IMR-90 (cell line): ENCODE measurements around the gene GMCL1. TPM values are rescaled to one million over a fixed set of nuclear protein-coding genes. Genes with fewer than 3 reads are reported as not detected.

Experiments
- ATAC-seq: fragments of 200-7000 bp; cut with Tn5 transposase; 2 replicates; pipeline ENCODE4 v1.9.1; 2020; ENCODE audit warnings: low read depth, mild to moderate bottlenecking, moderate library complexity
- BruUV-seq: library from RNA; stranded (reverse); fragments of 400-500 nt; replicated peaks from 2 replicates; lab custom pipeline; 2021; lab: Mats Ljungman, UMichigan
- CTCF ChIA-PET: fragments of 300-600 bp; formaldehyde crosslinking; extraction: SDS; loops from one replicate; lab custom pipeline; 2021; ENCODE audit warnings: antibody characterized with exemption; lab: Yijun Ruan, JAX
- POLR2A ChIA-PET: fragments of 300-600 bp; sonication (Branson Sonifier 250); formaldehyde crosslinking; loops from one replicate; lab custom pipeline; 2022; ENCODE audit warnings: antibody characterized with exemption; ENCODE audit not compliant: unreplicated experiment; lab: Charles Lee
- DNase-seq: peaks from one replicate; pipeline ENCODE4 v3.0.0; 2013
- H2AFZ ChIP-seq: replicated peaks from 2 replicates; pipeline ENCODE3; 2013; ENCODE audit warnings: low read length, mild to moderate bottlenecking; ENCODE audit not compliant: poor library complexity
- H2AK5ac ChIP-seq: 2 replicates; pipeline ENCODE4 v1.6.1; 2013; ENCODE audit warnings: low read depth, low read length, inconsistent platforms
- H2AK9ac ChIP-seq: replicated peaks from 2 replicates; pipeline ENCODE3; 2013; ENCODE audit warnings: mild to moderate bottlenecking, low read depth, low read length, moderate library complexity; ENCODE audit not compliant: poor library complexity
- H2BK120ac ChIP-seq: 2 replicates; pipeline ENCODE4 v1.6.1; 2013; ENCODE audit warnings: low read depth, low read length, inconsistent platforms
- H2BK15ac ChIP-seq: 3 replicates; pipeline ENCODE4 v1.6.1; 2013; ENCODE audit warnings: low read depth, low read length, inconsistent platforms
- H2BK20ac ChIP-seq: 2 replicates; pipeline ENCODE4 v1.6.1; 2013; ENCODE audit warnings: low read depth, mild to moderate bottlenecking, inconsistent platforms, low read length, moderate library complexity
- H2BK5ac ChIP-seq: 2 replicates; pipeline ENCODE4 v1.6.1; 2013; ENCODE audit warnings: mild to moderate bottlenecking, low read depth, low read length, inconsistent platforms; ENCODE audit not compliant: poor library complexity, severe bottlenecking
- H3K14ac ChIP-seq: replicated peaks from 2 replicates; pipeline ENCODE4 v1.6.1; 2013; ENCODE audit warnings: low read depth, low read length, inconsistent platforms
- H3K18ac ChIP-seq: 2 replicates; pipeline ENCODE4 v1.6.1; 2013; ENCODE audit warnings: low read depth, low read length, control low read depth
- H3K23ac ChIP-seq: 2 replicates; pipeline ENCODE4 v1.6.1; 2013; ENCODE audit warnings: low read depth, low read length, inconsistent platforms
- H3K27ac ChIP-seq: 2 replicates; pipeline ENCODE4 v1.5.1; 2013; ENCODE audit warnings: mild to moderate bottlenecking, control low read depth, low read length; ENCODE audit not compliant: insufficient read depth
- H3K27me3 ChIP-seq: 2 replicates; pipeline ENCODE4 v1.6.1; 2013; ENCODE audit warnings: low read length; ENCODE audit not compliant: control insufficient read depth, insufficient read depth
- H3K36me3 ChIP-seq: 2 replicates; pipeline ENCODE4 v1.6.1; 2013; ENCODE audit warnings: low read length, mixed read lengths; ENCODE audit not compliant: control insufficient read depth, insufficient read depth
- H3K4ac ChIP-seq: 2 replicates; pipeline ENCODE4 v1.6.1; 2013; ENCODE audit warnings: low read depth, low read length, inconsistent platforms
- H3K4me1 ChIP-seq: 2 replicates; pipeline ENCODE4 v1.6.1; 2013; ENCODE audit warnings: low read length, mixed read lengths; ENCODE audit not compliant: control insufficient read depth, insufficient read depth
- H3K4me2 ChIP-seq: 2 replicates; pipeline ENCODE4 v1.6.1; 2013; ENCODE audit warnings: low read depth, mild to moderate bottlenecking, control low read depth, low read length, moderate library complexity
- H3K4me3 ChIP-seq: 2 replicates; pipeline ENCODE4 v1.5.1; 2013; ENCODE audit warnings: low read depth, mild to moderate bottlenecking, control low read depth, low read length, moderate library complexity; ENCODE audit not compliant: insufficient read depth
- H3K56ac ChIP-seq: 2 replicates; pipeline ENCODE4 v1.6.1; 2013; ENCODE audit warnings: low read length, inconsistent platforms; ENCODE audit not compliant: insufficient read depth; ENCODE audit errors: extremely low read depth
- H3K79me1 ChIP-seq, 2 experiments: 2 replicates each; pipeline ENCODE4 v1.6.1; 2013; ENCODE audit warnings: low read length in 2 of 2, inconsistent platforms in 1 of 2, low read depth in 1 of 2
- H3K9ac ChIP-seq: 2 replicates; pipeline ENCODE4 v1.6.1; 2013; ENCODE audit warnings: low read depth, low read length, control low read depth
- H3K9me1 ChIP-seq: 2 replicates; pipeline ENCODE4 v1.6.1; 2013; ENCODE audit warnings: low read length, inconsistent platforms; ENCODE audit not compliant: insufficient read depth
- H3K9me3 ChIP-seq: 2 replicates; pipeline ENCODE4 v1.6.1; 2013; ENCODE audit warnings: low read length; ENCODE audit not compliant: control insufficient read depth, insufficient read depth
- H4K20me1 ChIP-seq: 2 replicates; pipeline ENCODE4 v1.6.1; 2013; ENCODE audit warnings: low read length, inconsistent platforms; ENCODE audit not compliant: insufficient read depth
- H4K5ac ChIP-seq: 2 replicates; pipeline ENCODE4 v1.6.1; 2013; ENCODE audit warnings: mild to moderate bottlenecking, low read depth, low read length, control low read depth
- H4K8ac ChIP-seq, 2 experiments: 2 replicates each; pipeline ENCODE4 v1.6.1; 2013; ENCODE audit warnings: low read depth in 2 of 2, low read length in 2 of 2, control low read depth in 1 of 2, inconsistent platforms in 1 of 2
- H4K91ac ChIP-seq: 2 replicates; pipeline ENCODE4 v1.6.1; 2013; ENCODE audit warnings: low read depth, low read length, inconsistent platforms; ENCODE audit not compliant: insufficient read depth
- BHLHE40 ChIP-seq: fragments of 150-350 bp; IDR thresholded peaks from 2 replicates; pipeline ENCODE4 v1.6.1; 2016; ENCODE audit warnings: mild to moderate bottlenecking, low read depth, low read length
- CEBPB ChIP-seq: IDR thresholded peaks from 2 replicates; pipeline ENCODE4 v1.6.1; 2012; ENCODE audit warnings: low read depth, low read length, improper control_type of control experiment
- CHD1 ChIP-seq: IDR thresholded peaks from 2 replicates; pipeline ENCODE4 v1.6.1; 2012; ENCODE audit warnings: low read depth, low read length, improper control_type of control experiment
- FOS ChIP-seq: fragments of 150-350 bp; IDR thresholded peaks from 2 replicates; pipeline ENCODE4 v1.6.1; 2016; ENCODE audit warnings: low read depth, low read length
- MAFK ChIP-seq: IDR thresholded peaks from 2 replicates; pipeline ENCODE4 v1.6.1; 2012; ENCODE audit warnings: low read depth, low read length, improper control_type of control experiment
- MAZ ChIP-seq: IDR thresholded peaks from 2 replicates; pipeline ENCODE4 v1.6.1; 2012; ENCODE audit warnings: low read depth, mild to moderate bottlenecking, low read length, improper control_type of control experiment, moderate library complexity, borderline replicate concordance
- MXI1 ChIP-seq: IDR thresholded peaks from 2 replicates; pipeline ENCODE4 v1.6.1; 2012; ENCODE audit warnings: low read depth, mild to moderate bottlenecking, low read length, moderate library complexity, borderline replicate concordance
- NFE2L2 ChIP-seq: fragments of 150-350 bp; IDR thresholded peaks from 2 replicates; pipeline ENCODE4 v1.6.1; 2016; ENCODE audit warnings: low read depth, mild to moderate bottlenecking, low read length
- POLR2A ChIP-seq: IDR thresholded peaks from 2 replicates; pipeline ENCODE4 v1.6.1; 2012; ENCODE audit warnings: mild to moderate bottlenecking, low read depth, low read length
- RAD21 ChIP-seq: IDR thresholded peaks from 2 replicates; pipeline ENCODE4 v1.6.1; 2012; ENCODE audit warnings: low read length, improper control_type of control experiment
- RCOR1 ChIP-seq: IDR thresholded peaks from 2 replicates; pipeline ENCODE4 v1.6.1; 2012; ENCODE audit warnings: mild to moderate bottlenecking, low read length, improper control_type of control experiment; ENCODE audit not compliant: insufficient replicate concordance
- RFX5 ChIP-seq: IDR thresholded peaks from 2 replicates; pipeline ENCODE4 v1.8.0; 2012; ENCODE audit warnings: low read depth, mild to moderate bottlenecking, low read length, moderate library complexity
- SMC3 ChIP-seq: fragments of 150-350 bp; IDR thresholded peaks from 2 replicates; pipeline ENCODE4 v1.6.1; 2016; ENCODE audit warnings: low read depth, mild to moderate bottlenecking, antibody characterized with exemption, low read length, moderate library complexity
- WGBS, 2 experiments: methylation state at CpG; one replicate each; pipeline versions ENCODE4 v1.1.5 to v1.1.7; 2013; ENCODE audit warnings: missing lambda C conversion rate in 2 of 2; ENCODE audit not compliant: insufficient read length in 1 of 2; ENCODE audit errors: extremely low coverage in 2 of 2; 5-methylcytosine and 5-hydroxymethylcytosine counted together
- dilution Hi-C: fragments of 300-500 bp; cut with HindIII; formaldehyde crosslinking; loops from one replicate; pipeline ENCODE4 v1.14.3; 2018; ENCODE audit warnings: low sequenced_read_pairs; ENCODE audit not compliant: unreplicated experiment
- in situ Hi-C: fragments of 300-500 bp; cut with MboI; formaldehyde crosslinking; loops from 3 replicates; pipeline ENCODE4 v1.14.3; 2019; ENCODE audit warnings: low sequenced_read_pairs, inconsistent platforms, mixed read lengths
- intact Hi-C: fragments of 100-400 bp; cut with micrococcal nuclease; formaldehyde crosslinking; loops from 2 replicates; pipeline ENCODE4 v1.10.0; 2022
- polyA plus RNA-seq, 3 experiments: library from polyadenylated mRNA; depleted of rRNA; stranded (reverse); fragments of >200 nt; gene quantifications; 2 replicates each; pipeline ENCODE4 v1.2.3, GENCODE V29; 2012; ENCODE audit warnings: low replicate concordance in 1 of 3
- total RNA-seq: library from RNA; depleted of rRNA; stranded (reverse); fragments of >200 nt; gene quantifications from 2 replicates; pipeline ENCODE4 v1.2.3, GENCODE V29; 2012
- TF ChIP-seq, protein P1 (sequence below): fragments of 150-350 bp; IDR thresholded peaks from 2 replicates; pipeline ENCODE4 v1.6.1; 2017; ENCODE audit warnings: mild to moderate bottlenecking, antibody characterized with exemption, low read length, low read depth
- TF ChIP-seq, protein P2 (sequence below): conservative IDR thresholded peaks from 2 replicates; pipeline ENCODE4 v1.5.1; 2012; ENCODE audit warnings: mild to moderate bottlenecking, low read depth, low read length, improper control_type of control experiment
- TF ChIP-seq, protein P3 (sequence below): fragments of 150-350 bp; IDR thresholded peaks from 2 replicates; pipeline ENCODE4 v1.6.1; 2016; ENCODE audit warnings: low read depth, mild to moderate bottlenecking, low read length, moderate library complexity, borderline replicate concordance

GMCL1 gene
- total and polyA plus RNA-seq, 2 of the 4 experiments (the other 2 are of a cell fraction) = 2.8 to 3.4 TPM

DNA sequence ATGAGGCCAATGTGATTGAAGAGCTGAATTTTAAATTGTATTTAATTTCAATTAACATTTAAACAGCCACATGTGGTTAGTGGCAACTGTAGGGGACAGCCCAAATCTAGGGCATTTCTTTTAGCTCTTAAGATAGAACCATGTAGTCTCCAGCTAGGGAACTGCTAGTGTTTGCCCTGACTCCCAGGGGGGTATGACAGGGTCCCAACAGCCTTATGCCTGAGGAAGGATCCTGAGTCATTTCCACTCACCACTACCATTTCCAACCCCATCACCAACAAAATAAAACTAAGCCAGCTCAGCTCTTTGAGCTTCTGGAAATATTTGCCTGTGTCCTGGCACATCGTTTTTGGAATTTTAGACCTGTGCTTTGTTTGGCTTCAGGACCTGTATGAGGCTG, 13.7 kb upstream of the GMCL1 start:
- no peak overlapping the region for H2BK120ac ChIP-seq
- TF ChIP-seq, protein P1, sequence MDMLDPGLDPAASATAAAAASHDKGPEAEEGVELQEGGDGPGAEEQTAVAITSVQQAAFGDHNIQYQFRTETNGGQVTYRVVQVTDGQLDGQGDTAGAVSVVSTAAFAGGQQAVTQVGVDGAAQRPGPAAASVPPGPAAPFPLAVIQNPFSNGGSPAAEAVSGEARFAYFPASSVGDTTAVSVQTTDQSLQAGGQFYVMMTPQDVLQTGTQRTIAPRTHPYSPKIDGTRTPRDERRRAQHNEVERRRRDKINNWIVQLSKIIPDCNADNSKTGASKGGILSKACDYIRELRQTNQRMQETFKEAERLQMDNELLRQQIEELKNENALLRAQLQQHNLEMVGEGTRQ = no peak
- TF ChIP-seq BHLHE40 (no peak), CHD1 (no peak), CEBPB (no peak), MAFK (no peak), RCOR1 (no peak), MXI1 (no peak), FOS (no peak), POLR2A (no peak), RFX5 (no peak), RAD21 (no peak), NFE2L2 (no peak), SMC3 (no peak), MAZ (no peak)
- TF ChIP-seq, protein P2, sequence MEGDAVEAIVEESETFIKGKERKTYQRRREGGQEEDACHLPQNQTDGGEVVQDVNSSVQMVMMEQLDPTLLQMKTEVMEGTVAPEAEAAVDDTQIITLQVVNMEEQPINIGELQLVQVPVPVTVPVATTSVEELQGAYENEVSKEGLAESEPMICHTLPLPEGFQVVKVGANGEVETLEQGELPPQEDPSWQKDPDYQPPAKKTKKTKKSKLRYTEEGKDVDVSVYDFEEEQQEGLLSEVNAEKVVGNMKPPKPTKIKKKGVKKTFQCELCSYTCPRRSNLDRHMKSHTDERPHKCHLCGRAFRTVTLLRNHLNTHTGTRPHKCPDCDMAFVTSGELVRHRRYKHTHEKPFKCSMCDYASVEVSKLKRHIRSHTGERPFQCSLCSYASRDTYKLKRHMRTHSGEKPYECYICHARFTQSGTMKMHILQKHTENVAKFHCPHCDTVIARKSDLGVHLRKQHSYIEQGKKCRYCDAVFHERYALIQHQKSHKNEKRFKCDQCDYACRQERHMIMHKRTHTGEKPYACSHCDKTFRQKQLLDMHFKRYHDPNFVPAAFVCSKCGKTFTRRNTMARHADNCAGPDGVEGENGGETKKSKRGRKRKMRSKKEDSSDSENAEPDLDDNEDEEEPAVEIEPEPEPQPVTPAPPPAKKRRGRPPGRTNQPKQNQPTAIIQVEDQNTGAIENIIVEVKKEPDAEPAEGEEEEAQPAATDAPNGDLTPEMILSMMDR = no peak
- TF ChIP-seq, protein P3, sequence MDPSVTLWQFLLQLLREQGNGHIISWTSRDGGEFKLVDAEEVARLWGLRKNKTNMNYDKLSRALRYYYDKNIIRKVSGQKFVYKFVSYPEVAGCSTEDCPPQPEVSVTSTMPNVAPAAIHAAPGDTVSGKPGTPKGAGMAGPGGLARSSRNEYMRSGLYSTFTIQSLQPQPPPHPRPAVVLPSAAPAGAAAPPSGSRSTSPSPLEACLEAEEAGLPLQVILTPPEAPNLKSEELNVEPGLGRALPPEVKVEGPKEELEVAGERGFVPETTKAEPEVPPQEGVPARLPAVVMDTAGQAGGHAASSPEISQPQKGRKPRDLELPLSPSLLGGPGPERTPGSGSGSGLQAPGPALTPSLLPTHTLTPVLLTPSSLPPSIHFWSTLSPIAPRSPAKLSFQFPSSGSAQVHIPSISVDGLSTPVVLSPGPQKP = no peak
- no peak for ATAC-seq
- intact Hi-C loops (loop anchor here (5.0 to 10.0 kb wide), 2 partner anchors 73 to 261 kb away; partner anchors contain the start of gene ANXA4), in situ Hi-C loops (loop anchor here (5.0 to 10.0 kb wide), 2 partner anchors 88 to 251 kb away; no protein-coding TSS in a partner anchor), dilution Hi-C loops (no loop called here)
- H3K9me1 ChIP-seq = 0 out of 2 replicates have a peak, but pooled peaks cover 3% of the 10 kb centered on the region
- no peak overlapping the region for H2BK15ac ChIP-seq
- H4K20me1 ChIP-seq = no peaks in the 10 kb centered on the region
- no peak overlapping the region for H3K56ac ChIP-seq
- no CpG with 5 or more reads among the region's 1 CpG for WGBS, 2 experiments
- no peak overlapping the region for H4K8ac ChIP-seq
- H3K14ac ChIP-seq = no peak overlapping the region
- ChIA-PET POLR2A (no interaction called here), CTCF (interaction anchor here (0.6 to 6.7 kb wide), 7 partner anchors 11 to 94 kb away, joined by 3 to 114 read pairs (median 5); no protein-coding TSS in a partner anchor)
- peaks cover 18% of the 10 kb centered on the region for H3K36me3 ChIP-seq
- H3K9ac ChIP-seq = no peak overlapping the region
- no peak for DNase-seq
- no TSS peak for BruUV-seq
- H3K4me3 ChIP-seq = no peak overlapping the region
- no peaks in the 10 kb centered on the region for H3K9me3 ChIP-seq
- no peak overlapping the region for H3K18ac ChIP-seq
- no peaks in the 10 kb centered on the region for H3K27me3 ChIP-seq
- H2AK5ac ChIP-seq = no peak overlapping the region
- H3K4me2 ChIP-seq = no peak overlapping the region
- no peaks in the 10 kb centered on the region; a peak in 1 of 4 replicates for H3K79me1 ChIP-seq
- H4K5ac ChIP-seq = no peak overlapping the region
- H2BK5ac ChIP-seq = no peak overlapping the region
- no peak overlapping the region for H3K23ac ChIP-seq
- no peak overlapping the region for H2AFZ ChIP-seq
- H3K4me1 ChIP-seq = 0 out of 2 replicates have a peak, but pooled peaks cover 3% of the 10 kb centered on the region
- H2AK9ac ChIP-seq = no peak overlapping the region
- H3K27ac ChIP-seq = no peak overlapping the region
- no peak overlapping the region for H4K91ac ChIP-seq
- no peak overlapping the region for H3K4ac ChIP-seq
- no peak overlapping the region for H2BK20ac ChIP-seq
